Peyer's patch (tissue), 4 donors: Measurements from ENCODE around the gene ARHGEF4.

Experiments used
- POLR2A ChIP-seq, 2 donors: fragments of 450-650 bp; IDR thresholded peaks; one replicate each; pipeline ENCODE4 v1.5.1; 2017; ENCODE audit warnings: antibody characterized with exemption in 2 of 2, mild to moderate bottlenecking in 2 of 2, moderate library complexity in 2 of 2
- TF ChIP-seq, protein P1 (sequence below), 6 experiments: fragments of 450-650 bp in 4 of 6; fragments of 200-600 bp in 2 of 6; sonication (generic) in 1 of 6; IDR thresholded peaks; one replicate each; pipeline ENCODE4 v1.5.1; 2017 to 2019; ENCODE audit warnings: antibody characterized with exemption in 6 of 6, mild to moderate bottlenecking in 3 of 6, moderate library complexity in 1 of 6

DNA sequence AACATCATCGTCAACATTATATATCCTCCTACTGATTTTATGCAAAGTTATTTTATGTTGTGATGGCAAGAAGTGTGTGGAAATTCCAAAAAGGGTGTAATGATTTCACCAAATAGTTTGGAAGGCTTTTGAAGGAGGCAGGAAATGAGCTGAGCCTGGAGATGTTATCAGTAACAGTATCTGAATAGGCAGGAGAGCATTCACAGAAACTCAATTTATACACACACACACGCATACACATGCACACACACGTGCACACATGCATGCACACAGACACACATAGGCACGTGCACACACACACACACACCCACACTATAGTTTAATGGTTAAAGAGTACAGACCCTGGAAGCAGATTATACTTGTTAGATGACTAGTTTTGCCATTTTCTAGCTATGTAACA is 47.3 kb downstream of the ARHGEF4 start:
- no peak for TF ChIP-seq POLR2A (IDR thresholded peaks at IDR 0.05)
- TF ChIP-seq, protein P1, sequence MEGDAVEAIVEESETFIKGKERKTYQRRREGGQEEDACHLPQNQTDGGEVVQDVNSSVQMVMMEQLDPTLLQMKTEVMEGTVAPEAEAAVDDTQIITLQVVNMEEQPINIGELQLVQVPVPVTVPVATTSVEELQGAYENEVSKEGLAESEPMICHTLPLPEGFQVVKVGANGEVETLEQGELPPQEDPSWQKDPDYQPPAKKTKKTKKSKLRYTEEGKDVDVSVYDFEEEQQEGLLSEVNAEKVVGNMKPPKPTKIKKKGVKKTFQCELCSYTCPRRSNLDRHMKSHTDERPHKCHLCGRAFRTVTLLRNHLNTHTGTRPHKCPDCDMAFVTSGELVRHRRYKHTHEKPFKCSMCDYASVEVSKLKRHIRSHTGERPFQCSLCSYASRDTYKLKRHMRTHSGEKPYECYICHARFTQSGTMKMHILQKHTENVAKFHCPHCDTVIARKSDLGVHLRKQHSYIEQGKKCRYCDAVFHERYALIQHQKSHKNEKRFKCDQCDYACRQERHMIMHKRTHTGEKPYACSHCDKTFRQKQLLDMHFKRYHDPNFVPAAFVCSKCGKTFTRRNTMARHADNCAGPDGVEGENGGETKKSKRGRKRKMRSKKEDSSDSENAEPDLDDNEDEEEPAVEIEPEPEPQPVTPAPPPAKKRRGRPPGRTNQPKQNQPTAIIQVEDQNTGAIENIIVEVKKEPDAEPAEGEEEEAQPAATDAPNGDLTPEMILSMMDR (IDR thresholded peaks at IDR 0.05): no peak
